Measurements from ENCODE around the gene GPRIN1. TPM values are rescaled to one million over a fixed set of nuclear protein-coding genes. Genes with fewer than 3 reads are reported as not detected.

GPRIN1 gene
- 1.1 and 1.3 TPM in 2 replicates for total RNA-seq

GRCh38 chr5:176609724-176610434 lies at the start of gene GPRIN1:
Gene GPRIN1, minus strand, starts transcription at chr5:176610156. Its CDS starts 10,322 bp downstream, at chr5:176599834.

GRCh38 chr5:176647030-176647842 lies 37.3 kb upstream of the GPRIN1 start, which contains the start of gene TSPAN17:
Gene TSPAN17, plus strand, starts transcription at chr5:176647484. Its CDS starts 132 bp downstream, at chr5:176647616.

GRCh38 chr5:176629853-176630680 lies 20.1 kb upstream of the GPRIN1 start, which contains the start of the genes EIF4E1B and SNCB:
Gene EIF4E1B, plus strand, starts transcription at chr5:176630675. Its CDS starts 12,113 bp downstream, at chr5:176642788.
Gene SNCB, minus strand, starts transcription at chr5:176630534. Its CDS starts 880 bp downstream, at chr5:176629654.

DNA sequence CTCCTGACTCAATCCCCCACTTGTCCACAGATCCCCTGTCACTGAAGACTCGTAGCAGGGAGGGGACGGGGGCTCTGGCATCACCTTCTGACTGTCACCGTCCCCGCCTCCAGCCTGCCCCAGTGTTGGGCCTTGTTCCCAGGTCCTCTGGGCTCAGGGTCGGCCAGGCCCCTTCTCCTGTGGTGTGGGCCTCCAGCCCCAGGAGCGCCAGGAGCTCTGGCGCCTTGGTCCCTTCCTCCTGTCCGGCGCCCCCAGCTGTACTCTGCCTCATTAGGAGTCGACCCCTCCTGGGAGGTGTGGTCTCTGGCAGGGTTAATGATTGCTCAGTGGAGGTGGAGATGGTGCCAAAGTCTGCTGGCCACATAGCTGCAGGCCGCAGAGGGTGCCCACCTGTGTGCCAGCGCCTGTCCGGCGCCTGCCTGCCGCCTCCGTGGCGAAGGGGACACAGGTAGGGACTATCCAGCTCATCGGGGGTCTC lies 61.0 kb downstream of the GPRIN1 start, which contains the start of gene CDHR2:
CDHR2 (plus strand) TSS at position 376 of the 478 bp plus-strand sequence. CDS start 16,011 bp downstream, outside the sequence.

Other genes starting within 250 kb of the GPRIN1 start
- gene KIAA1191, start 248.4 kb downstream of the GPRIN1 start, total RNA-seq: 51.9 and 92.4 TPM in 2 replicates
- 4.7 and 9.5 TPM in 2 replicates for gene ARL10, start 244.7 kb downstream of the GPRIN1 start, total RNA-seq
- 10.0 and 16.5 TPM in 2 replicates for gene NOP16, start 221.6 kb downstream of the GPRIN1 start, total RNA-seq
- 28.2 and 32.3 TPM in 2 replicates for gene HIGD2A, start 221.4 kb downstream of the GPRIN1 start, total RNA-seq
- 99.0 and 107 TPM in 2 replicates for gene CLTB, start 193.6 kb downstream of the GPRIN1 start, total RNA-seq
- gene FAF2, start 161.8 kb downstream of the GPRIN1 start, total RNA-seq: 38.2 and 41.0 TPM in 2 replicates
- 0.57 and 1.1 TPM in 2 replicates for gene RNF44, start 72.8 kb downstream of the GPRIN1 start, total RNA-seq
- 0.28 TPM in 1 of 2 replicates, not detected in the other for gene CDHR2, start 60.8 kb downstream of the GPRIN1 start, total RNA-seq
- 0.18 TPM in 1 of 2 replicates, not detected in the other for gene SNCB, start 20.4 kb upstream of the GPRIN1 start, total RNA-seq
- not detected in 2 replicates for gene EIF4E1B, start 20.5 kb upstream of the GPRIN1 start, total RNA-seq
- gene TSPAN17, start 37.3 kb upstream of the GPRIN1 start, total RNA-seq: 27.8 and 32.0 TPM in 2 replicates
- gene UNC5A, start 200.4 kb upstream of the GPRIN1 start, total RNA-seq: under 0.01 TPM in 1 of 2 replicates, not detected in the other

Measured in smooth muscle cell of bladder (primary cell).